ENCODE results near the gene CER1.
"Not testable (repeated sequence)": the region's sequence is repeated elsewhere in the genome, so short reads cannot be mapped to it uniquely, and the experiment has no call there.

Gene CER1

DNA sequence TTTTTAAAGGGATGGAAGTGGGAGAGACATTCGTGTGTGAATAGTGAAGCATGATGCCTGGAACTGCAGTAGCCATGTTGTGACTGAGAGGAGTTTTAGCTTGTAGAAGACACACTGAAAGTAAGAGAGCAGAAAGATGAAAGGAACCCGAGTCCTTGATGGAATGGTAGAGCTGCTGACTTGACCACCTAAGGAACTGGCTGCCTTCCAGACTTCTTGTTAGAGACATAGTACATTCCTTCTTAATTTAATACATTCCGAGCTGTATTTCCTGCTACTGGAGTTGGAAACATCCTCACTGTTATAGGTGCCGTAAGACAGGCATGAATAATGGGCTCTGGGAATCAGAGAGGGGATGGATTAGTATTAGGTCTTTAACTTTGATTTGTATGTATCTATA lies 7.4 kb downstream of the CER1 start:
- DNase-seq (ENCODE audit: low read depth): no peak

DNA sequence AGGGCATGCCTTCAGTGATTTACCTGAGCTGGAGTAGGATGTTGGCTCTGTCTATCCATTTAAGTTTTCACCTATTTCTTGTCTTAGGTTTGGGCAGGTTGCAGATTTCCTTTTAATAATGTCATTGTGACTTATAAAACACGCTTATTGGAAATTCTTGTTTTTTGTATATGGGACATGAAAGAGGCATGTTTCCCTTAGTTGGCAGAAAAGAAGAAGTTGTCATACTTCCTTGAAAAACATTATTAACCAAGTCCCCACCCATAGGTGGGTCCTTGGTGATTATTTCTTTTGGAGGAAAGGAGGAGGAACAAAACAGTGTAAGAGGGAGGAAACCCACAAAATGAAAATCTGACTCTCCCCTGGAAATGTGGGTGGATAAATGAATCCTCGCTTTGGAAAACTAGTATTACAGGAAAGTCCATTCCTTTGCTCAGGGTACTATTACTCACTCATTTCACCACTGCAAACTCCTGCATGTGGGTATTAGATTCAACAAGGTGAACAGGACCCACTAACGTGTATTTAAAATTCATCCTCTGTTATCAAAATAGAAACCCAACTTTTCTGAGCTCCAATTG lies 9.3 kb downstream of the CER1 start:
- DNase-seq (ENCODE audit: low read depth): no peak

DNA sequence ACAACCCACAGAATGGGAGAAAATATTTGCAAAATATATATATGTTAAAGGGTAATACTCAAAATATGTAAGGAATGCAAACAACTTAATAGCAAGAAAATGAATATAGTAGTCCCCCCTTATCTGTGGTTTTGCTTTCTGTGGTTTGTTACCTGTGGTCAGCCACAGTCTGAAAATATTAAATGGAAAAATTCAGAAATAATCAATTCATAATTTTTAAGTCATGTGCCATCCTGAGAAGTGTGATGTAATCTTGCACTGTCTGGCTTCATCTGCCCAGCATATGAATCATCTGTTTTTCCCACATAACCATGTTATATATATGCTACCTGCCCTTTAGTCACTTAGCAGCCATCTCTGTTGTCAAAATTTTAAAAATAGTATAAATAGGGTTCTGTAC lies 11.7 kb downstream of the CER1 start:
- no peak for DNase-seq (ENCODE audit: low read depth)

DNA sequence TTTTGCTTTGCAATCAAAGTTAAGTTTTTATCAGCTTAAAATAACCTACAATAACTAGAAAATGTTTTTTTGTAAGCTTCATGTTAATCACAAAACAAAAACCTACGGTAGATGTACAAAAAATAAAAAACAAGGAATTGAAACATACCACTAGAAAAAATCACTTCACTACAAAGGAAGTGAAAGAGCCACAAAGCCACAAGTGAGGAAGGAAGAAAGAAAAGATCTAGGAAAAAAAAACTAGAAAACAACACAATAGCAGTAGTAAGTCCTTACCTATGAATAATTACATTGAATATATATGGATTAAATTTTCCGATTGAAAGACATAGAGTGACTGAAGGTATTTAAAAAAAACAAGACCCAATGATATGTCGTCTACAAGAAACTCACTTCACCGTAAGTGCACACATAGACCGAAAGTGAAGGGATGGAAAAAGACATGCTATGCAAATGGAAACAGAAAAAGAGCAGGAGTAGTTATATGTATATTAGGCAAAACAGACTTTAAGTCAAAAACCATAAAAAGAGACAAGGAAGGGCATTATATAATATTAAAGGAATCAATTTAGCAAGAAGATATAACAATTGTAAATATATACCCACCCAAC lies 15.9 kb downstream of the CER1 start:
- no peak for DNase-seq (ENCODE audit: low read depth)

DNA sequence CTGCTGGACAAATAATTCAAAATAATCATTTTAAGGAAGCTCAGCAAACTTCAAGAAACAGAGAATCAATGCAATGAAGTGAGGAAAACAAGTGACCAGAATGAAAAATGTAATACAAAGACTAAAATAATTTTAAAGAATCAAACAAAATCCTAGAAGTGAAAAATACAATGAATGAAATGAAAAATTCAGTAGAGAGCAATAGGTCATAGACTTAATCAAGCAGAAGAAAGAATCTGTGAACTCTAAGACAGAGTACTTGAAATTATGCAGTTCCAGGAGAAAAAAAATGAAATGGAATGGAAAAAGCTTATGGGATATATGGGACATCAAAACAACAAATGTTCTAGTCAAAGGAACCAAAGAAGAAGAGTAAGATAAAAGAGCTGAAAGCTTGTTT lies 17.5 kb downstream of the CER1 start:
- no peak for DNase-seq (ENCODE audit: low read depth)

DNA sequence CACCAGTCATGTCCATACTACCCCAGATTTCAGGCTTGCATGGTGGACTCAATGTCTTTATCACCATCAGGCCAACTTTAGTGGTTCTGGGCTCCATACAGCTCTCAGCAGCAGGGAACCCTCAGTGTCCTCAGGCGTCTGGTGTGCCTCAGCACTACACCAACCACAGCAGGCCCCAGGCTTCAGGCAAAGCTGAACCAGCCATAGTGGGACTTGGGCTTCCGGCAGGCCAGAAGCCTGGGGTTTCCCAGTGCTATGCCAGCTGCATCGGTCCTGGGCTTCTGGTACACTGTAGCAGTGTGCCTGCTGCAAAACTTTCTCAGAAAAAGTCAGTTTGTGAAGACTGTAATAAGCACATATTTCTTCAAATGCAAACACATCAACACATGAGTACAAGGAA lies 18.3 kb downstream of the CER1 start:
- DNase-seq (ENCODE audit: low read depth): no peak

DNA sequence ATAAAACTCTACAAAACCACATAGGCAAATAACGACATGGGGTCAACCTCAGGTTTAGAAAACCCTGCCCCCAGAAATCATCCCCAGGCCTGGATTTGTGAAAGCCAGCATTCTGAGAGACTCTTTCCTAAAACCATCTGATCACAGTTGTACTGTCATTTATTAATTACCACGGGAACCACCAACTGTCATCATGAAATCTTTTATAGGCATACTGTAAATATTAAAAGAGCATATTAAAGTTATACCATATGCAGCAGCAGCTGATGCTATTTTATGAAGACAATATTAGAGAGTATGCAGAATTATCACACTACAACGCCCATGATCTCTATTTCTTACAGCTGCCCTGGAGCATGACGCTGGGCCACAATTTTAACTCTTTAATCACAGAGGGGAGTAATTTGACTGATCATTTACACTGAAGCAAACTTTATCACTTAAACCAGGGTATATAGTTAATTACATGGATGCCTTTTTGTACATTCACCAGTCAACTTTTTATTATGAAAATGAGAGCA lies 20.3 kb downstream of the CER1 start:
- no peak for DNase-seq (ENCODE audit: low read depth)

DNA sequence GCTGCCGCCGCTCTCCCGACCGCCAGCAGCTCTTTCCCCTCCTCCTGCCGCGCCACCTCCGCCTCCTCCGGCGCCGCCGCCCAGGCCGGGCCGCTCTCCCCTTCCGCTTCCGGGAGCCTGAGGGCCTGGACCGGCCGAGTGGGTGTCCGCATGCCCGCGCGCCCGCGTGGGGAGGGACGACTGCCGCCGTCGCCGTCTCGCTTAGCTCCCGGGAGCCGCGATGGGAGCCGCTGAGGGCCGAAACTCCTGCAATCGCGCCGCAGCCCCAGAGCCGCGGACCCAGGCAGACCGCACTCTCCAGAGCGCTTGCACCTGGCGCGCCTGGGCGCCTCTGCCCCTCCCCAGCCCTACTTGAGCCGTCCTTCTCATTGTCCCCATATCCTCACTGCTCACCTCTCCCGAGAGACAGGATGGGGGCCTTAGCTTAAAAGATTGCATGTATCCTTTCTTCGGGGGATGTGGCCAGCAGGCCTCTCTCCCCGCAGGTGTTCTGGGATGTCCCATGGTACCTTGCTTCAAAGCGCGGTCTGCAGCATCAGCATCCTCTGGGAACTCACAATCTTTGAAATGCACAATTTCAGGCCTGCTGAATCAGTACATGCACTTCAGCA lies 29.2 kb downstream of the CER1 start, which contains the start of gene ZDHHC21:
ZDHHC21 (minus strand) TSS at position 182 of the 611 bp plus-strand sequence. CDS start 19,092 bp downstream, outside the sequence.
- DNase-seq (ENCODE audit: low read depth): no peak

DNA sequence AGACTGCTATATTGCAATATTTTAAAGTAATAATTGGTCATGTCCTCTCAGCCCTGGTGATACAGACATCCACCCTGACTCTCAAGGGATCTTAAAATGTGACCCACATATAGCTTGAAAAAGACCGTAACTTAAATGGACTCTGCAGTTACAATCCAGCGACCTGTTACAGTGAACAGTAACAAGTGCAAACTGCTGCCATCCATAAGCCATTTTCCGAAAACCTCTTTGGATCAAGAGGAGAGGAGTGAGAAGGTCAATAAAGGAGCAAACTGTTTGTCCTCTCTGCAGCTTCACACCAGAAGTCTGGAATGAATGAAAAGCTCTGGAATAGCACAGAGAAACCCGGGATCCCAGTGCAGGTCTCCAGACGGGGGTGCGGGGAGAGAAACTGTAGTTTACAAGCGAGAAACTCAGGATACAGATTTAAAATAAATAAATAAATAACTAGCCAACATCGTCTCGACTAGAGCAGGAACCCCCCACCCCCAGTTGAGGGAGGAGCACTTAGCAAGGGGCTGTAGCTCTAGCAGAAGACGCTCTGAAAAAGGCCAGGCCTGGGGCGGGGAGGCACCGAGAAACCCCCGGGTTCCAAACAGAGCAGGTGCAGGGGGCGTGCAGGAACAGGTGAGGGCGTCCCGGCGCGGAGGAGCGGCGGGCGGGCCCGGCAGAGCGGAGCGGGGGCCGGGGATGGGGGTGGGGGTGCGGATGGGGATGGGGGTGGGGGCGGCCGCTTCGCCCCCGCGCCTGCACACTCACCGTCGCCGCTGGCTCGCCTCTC lies 29.9 kb downstream of the CER1 start:
- peak; percentile 49 for DNase-seq (ENCODE audit: low read depth)

DNA sequence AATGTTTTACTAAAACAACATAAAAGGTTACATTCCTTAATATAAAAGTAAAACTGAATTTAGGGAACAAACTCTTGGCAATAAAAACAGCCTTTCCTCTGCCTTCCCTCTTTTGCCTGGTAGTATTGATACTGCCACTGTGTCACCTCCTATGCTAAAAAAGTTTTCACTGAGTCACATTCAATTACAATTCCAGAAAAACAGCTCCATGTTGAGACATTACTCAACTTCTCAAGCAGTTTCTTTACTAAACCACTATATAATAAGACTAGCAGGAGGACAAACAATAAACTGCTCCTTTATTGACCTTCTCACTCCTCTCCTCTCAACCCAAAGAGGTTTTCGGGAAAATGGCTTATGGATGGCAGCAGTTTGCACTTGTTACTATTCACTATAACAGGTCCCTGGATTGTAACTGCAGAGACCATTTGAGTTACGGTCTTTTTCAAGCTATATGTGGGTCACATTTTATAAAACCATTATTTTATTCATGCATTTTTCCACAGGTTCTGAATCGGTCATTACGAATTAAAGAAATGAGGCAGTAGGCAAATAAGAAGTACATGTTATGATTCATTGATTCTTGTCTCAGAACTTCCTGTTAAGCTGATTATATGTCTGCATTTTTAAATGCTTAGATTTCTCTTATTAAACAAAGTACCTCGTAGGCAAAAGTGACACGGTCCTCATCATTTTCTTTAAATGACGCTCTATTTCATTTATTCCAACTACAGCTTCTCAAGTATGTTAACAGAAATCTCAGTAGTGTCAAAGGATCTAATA lies 31.4 kb downstream of the CER1 start:
- DNase-seq (ENCODE audit: low read depth): no peak

DNA sequence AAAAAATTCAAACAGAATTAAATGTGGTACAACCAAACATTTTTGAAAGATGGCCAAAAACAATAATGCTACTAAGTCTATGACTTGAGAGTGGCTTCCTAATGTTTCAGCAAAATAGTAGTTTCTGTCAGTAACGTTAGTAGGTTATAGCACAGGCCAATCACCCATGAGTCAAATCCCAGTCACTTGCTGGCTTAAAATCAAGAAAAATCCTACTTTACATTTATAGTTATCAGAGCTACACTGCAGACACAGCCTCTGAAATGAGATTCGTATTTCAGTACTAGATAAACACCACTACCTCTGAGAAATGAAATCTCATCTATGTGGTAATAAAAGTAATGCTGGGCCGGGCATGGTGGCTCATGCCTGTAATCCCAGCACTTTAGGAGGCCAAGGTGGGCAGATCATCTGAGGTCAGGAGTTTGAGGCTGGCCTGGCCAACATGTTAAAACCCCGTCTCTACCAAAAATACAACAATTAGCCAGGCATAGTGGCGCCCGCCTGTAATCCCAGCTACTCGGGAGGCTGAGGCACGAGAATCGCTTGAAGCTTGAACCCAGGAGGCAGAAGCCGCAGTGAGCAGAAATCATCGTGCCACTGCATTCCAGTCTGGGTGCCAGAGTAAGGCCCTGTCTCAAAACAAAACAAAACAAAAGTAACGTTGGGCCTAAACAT lies 35.4 kb downstream of the CER1 start:
- no peak for DNase-seq (ENCODE audit: low read depth)

DNA sequence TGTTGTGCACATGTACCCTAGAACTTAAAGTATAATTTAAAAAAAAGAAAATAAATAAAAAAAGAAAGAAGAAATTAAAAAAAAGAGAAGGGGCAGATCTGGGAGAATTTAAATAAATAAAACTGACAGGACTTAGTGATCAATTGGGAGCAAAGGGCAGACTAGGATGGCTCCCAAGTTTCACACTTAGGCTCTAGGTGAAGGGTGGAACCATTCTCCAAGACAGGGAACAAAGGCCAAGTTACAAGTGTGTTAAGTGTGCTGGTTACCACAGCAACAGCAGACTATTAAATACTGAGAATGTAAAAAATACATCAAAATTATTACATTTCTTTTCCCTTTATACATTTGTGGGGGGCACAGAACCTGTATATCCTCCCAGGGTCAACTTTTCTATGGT lies 36.4 kb downstream of the CER1 start:
- no peak for DNase-seq (ENCODE audit: low read depth)

DNA sequence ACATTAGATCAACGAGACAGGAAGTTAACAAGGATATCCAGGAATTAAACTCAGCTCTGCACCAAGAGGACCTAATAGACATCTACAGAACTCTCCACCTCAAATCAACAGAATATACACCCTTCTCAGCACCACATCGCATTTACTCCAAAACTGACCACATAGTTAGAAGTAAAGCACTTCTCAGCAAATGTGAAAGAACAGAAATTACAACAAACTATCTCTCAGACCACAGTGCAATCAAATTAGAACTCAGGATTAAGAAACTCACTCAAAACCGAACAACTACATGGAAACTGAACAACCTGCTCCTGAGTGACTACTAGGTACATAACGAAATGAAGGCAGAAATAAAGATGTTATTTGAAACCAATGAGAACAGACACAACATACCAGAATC lies 39.9 kb downstream of the CER1 start:
- not testable (repeated sequence) for DNase-seq (ENCODE audit: low read depth)

DNA sequence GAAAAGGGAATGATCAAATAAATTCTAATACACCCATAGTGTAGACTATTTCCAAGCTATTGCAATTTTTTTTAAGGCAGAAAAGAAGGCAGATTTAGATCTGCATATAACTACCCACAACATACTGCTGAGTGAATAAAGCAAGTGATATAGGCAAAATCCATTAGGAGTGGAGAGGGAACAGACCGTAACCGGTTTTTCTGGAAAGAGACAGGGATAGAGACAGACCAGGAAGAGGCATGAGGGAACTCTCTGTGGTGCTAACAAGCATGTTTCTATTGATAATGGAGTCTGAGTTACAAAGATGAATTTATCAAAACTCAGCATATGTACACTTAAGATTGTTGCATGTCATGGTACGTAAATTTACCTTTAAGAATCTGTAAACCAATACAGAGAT lies 43.8 kb downstream of the CER1 start:
- DNase-seq (ENCODE audit: low read depth): no peak

DNA sequence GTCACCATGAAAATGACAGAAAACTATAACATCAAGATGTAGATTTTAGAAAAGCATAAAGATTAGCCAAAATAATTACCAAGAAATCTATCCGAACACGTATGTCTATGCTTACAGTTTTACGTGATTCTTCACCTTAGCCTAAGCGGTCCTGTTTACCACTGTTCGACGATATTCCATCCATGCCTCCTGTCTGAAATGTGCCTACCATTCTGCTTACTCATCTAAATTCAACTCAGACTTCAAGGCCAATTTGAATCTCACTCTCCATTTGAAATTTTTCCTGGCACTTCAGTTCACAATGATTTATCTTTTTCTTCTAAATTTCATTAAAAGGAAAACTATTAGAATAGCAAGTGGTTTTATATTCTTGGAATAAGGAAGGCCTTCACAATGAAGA lies 44.7 kb downstream of the CER1 start:
- no peak for DNase-seq (ENCODE audit: low read depth)

DNA sequence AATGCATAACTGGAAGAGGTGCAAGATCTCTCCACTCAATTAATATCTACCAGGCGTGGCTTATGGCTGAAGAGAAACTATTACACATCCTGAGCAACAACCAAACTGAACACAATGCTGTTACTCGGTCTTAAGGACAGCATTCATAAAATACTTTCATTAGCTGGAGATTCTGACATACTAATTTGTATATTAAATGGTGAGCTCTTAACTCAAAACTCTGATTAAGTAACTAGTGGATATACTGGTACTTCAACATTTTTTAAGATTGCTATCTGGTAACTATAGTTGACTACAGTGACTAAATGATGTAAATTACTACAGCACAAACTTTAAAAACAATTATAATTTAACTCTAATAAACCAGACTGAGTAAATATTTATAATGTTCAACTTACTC lies 45.1 kb downstream of the CER1 start:
- DNase-seq (ENCODE audit: low read depth): no peak

DNA sequence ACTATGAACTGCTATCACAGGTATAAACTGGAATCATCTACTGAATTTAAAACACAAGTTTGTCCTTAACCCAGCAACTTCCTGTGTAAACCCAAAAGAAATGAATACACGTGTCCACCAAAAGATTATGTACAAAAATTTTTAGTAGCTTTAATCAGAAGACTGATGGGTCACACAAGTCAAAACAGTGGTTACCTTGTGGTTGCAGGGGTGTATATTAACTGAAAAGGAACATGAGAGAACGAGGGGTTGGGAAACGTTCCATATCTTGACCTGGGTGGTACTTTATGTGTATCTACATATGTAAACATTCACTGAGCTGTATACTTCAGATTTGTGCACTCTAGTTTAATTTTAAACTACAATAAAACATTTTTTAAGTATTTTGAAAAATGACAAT lies 47.9 kb downstream of the CER1 start:
- DNase-seq (ENCODE audit: low read depth): no peak

DNA sequence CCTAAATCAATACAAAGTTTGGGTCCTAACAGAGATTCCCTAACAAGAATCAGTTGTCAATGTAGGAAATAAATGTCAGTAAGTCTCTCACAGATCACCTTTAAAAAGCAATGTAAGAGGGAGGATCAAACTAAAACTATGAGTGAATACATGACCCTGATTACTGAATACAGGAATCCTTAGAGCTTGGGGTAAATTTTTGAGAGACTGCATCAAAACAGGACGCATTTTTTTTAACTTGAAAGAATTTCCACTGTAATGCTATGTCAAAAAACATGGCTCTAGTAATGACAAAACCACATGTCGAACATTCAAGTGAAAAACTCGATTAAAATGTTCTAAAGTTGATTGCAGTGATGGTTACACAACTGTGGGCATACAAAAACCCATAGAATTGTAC lies 51.2 kb downstream of the CER1 start:
- no peak for DNase-seq (ENCODE audit: low read depth)

DNA sequence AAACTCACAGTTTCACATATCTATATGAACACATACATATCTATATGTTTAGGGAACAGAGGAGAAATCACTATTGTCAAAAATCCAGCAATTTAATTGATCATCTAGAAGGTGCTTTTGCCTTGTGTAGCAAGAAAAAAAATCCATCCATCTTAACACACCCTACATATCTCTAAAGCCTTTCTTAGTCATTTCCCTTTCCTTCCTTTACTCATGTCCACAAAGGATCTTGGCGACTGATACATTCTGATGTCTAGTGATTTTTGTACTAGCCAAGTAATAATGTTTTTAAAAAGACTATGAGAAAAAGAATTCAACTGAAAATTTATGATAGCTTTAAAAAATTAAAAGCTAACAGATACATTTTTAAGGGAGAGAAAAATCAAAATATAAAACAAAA lies 51.8 kb downstream of the CER1 start:
- no peak for DNase-seq (ENCODE audit: low read depth)
